GM23338 (cell line): ENCODE measurements around the gene RFX6. TPM values are rescaled to one million over a fixed set of nuclear protein-coding genes. Genes with fewer than 3 reads are reported as not detected.
A peak's percentile ranks its signal among the peaks of the same experiment; 100 is the strongest.

Experiments
- ATAC-seq: fragments of 200-7000 bp; cut with Tn5 transposase; 3 replicates; pipeline ENCODE4 v1.9.1; 2020
- DNase-seq: peaks from one replicate; pipeline ENCODE4 v3.0.0-alpha.2; 2015; ENCODE audit warnings: low spot score
- H2AFZ ChIP-seq: fragments of 200-600 bp; sonication (generic); 2 replicates; pipeline ENCODE4 v1.8.0; 2016; ENCODE audit warnings: antibody characterized with exemption, mild to moderate bottlenecking, moderate library complexity
- H3F3A ChIP-seq: fragments of 200-600 bp; sonication (generic); replicated peaks from 2 replicates; pipeline ENCODE4 v1.8.0; 2017; ENCODE audit warnings: antibody characterized with exemption, mixed run types, low read depth
- H3K27ac ChIP-seq: fragments of 200-600 bp; sonication (generic); 2 replicates; pipeline ENCODE4 v1.6.1; 2016; ENCODE audit warnings: low read depth
- H3K27me3 ChIP-seq: fragments of 200-600 bp; sonication (generic); 2 replicates; pipeline ENCODE4 v1.8.0; 2016; ENCODE audit warnings: mild to moderate bottlenecking, mixed run types, moderate library complexity; ENCODE audit not compliant: insufficient read depth
- H3K36me3 ChIP-seq: fragments of 200-600 bp; sonication (generic); 2 replicates; pipeline ENCODE4 v1.8.0; 2016; ENCODE audit warnings: mild to moderate bottlenecking; ENCODE audit not compliant: insufficient read depth
- H3K4me1 ChIP-seq: fragments of 200-600 bp; sonication (generic); 2 replicates; pipeline ENCODE4 v1.8.0; 2016; ENCODE audit warnings: mild to moderate bottlenecking, moderate library complexity; ENCODE audit not compliant: insufficient read depth
- H3K4me2 ChIP-seq: fragments of 200-600 bp; sonication (generic); 2 replicates; pipeline ENCODE4 v1.7.1; 2017; ENCODE audit warnings: mixed run types
- H3K4me3 ChIP-seq: fragments of 200-600 bp; sonication (generic); 2 replicates; pipeline ENCODE4 v1.6.1; 2016; ENCODE audit warnings: mixed run types
- H3K79me2 ChIP-seq: fragments of 200-600 bp; sonication (generic); replicated peaks from 2 replicates; pipeline ENCODE4 v1.8.0; 2017; ENCODE audit warnings: mild to moderate bottlenecking; ENCODE audit not compliant: insufficient read depth
- H3K9me2 ChIP-seq: fragments of 200-600 bp; sonication (generic); 2 replicates; pipeline ENCODE4 v1.8.0; 2017; ENCODE audit not compliant: insufficient read depth
- H4K20me1 ChIP-seq: fragments of 200-600 bp; sonication (generic); replicated peaks from 2 replicates; pipeline ENCODE4 v1.8.0; 2017; ENCODE audit warnings: mild to moderate bottlenecking; ENCODE audit not compliant: insufficient read depth
- H3K27ac Mint-ChIP-seq: 2 replicates; pipeline ENCODE4 v1.8.0; 2020; ENCODE audit warnings: inconsistent platforms, mild to moderate bottlenecking, moderate library complexity, mixed read lengths
- H3K27me3 Mint-ChIP-seq: 3 replicates; pipeline ENCODE4 v1.8.0; 2022; ENCODE audit warnings: low read depth, mild to moderate bottlenecking, moderate library complexity, mixed read lengths, inconsistent platforms; ENCODE audit not compliant: insufficient read depth, poor library complexity
- H3K36me3 Mint-ChIP-seq: 3 replicates; pipeline ENCODE4 v1.8.0; 2021; ENCODE audit warnings: low read depth, mild to moderate bottlenecking, inconsistent platforms, moderate library complexity, mixed read lengths
- H3K4me1 Mint-ChIP-seq: 3 replicates; pipeline ENCODE4 v1.8.0; 2020; ENCODE audit warnings: mild to moderate bottlenecking, inconsistent platforms, mixed read lengths
- H3K4me3 Mint-ChIP-seq: 3 replicates; pipeline ENCODE4 v1.8.0; 2021; ENCODE audit warnings: moderate library complexity, mild to moderate bottlenecking, inconsistent platforms, mixed read lengths
- H3K9me3 Mint-ChIP-seq: 3 replicates; pipeline ENCODE4 v1.8.0; 2020; ENCODE audit warnings: moderate library complexity, mild to moderate bottlenecking, inconsistent platforms, mixed read lengths
- EZH2phosphoT487 ChIP-seq: fragments of 200-600 bp; sonication (generic); IDR thresholded peaks from one replicate; pipeline ENCODE4 v1.8.1; 2018; ENCODE audit warnings: antibody characterized with exemption; ENCODE audit not compliant: unreplicated experiment
- NANOG ChIP-seq: IDR thresholded peaks from 2 replicates; pipeline ENCODE4 v1.6.1; 2016; ENCODE audit warnings: antibody characterized with exemption, borderline replicate concordance
- REST ChIP-seq: IDR thresholded peaks from one replicate; pipeline ENCODE4 v1.6.1; 2018; ENCODE audit warnings: antibody characterized with exemption; ENCODE audit not compliant: unreplicated experiment
- ZNF114 ChIP-seq: fragments of 250-450 bp; sonication (Bioruptor Pico); IDR thresholded peaks from 2 replicates; pipeline ENCODE4 v1.5.0; 2020; ENCODE audit warnings: mild to moderate bottlenecking, moderate library complexity
- ZNF331 ChIP-seq: fragments of 250-450 bp; sonication (Bioruptor Pico); IDR thresholded peaks from 2 replicates; pipeline ENCODE4 v1.5.0; 2020; ENCODE audit warnings: low read depth, mild to moderate bottlenecking, moderate library complexity
- polyA plus RNA-seq: library from polyadenylated mRNA; unstranded; fragments of >200 nt; fragmentation: Nextera tagmentation; extraction: Ambion mirVana; gene quantifications from 2 replicates; pipeline ENCODE4 v1.2.1, GENCODE V29; 2016
- total RNA-seq: library from RNA; depleted of rRNA; stranded (reverse); fragments of >200 nt; shearing (Covaris generic); gene quantifications from 2 replicates; pipeline ENCODE4 v1.2.3, GENCODE V29; 2014
- TF ChIP-seq, protein P1 (sequence below), 2 experiments: fragments of 200-600 bp in 1 of 2; sonication (generic) in 1 of 2; conservative IDR thresholded peaks; 2 replicates each; pipeline versions ENCODE4 v1.5.1 to v1.6.1; 2016 to 2017; ENCODE audit warnings: antibody characterized with exemption in 2 of 2, low read depth in 2 of 2, mild to moderate bottlenecking in 2 of 2, moderate library complexity in 1 of 2
- TF ChIP-seq, protein P2 (sequence below): fragments of 250-450 bp; sonication (Bioruptor Pico); IDR thresholded peaks from 2 replicates; pipeline ENCODE4 v1.5.0; 2020; ENCODE audit warnings: mild to moderate bottlenecking, moderate library complexity

RFX6 gene
- total and polyA plus RNA-seq, 2 experiments from 2014 or later = 0.35 TPM; not detected in 1

DNA sequence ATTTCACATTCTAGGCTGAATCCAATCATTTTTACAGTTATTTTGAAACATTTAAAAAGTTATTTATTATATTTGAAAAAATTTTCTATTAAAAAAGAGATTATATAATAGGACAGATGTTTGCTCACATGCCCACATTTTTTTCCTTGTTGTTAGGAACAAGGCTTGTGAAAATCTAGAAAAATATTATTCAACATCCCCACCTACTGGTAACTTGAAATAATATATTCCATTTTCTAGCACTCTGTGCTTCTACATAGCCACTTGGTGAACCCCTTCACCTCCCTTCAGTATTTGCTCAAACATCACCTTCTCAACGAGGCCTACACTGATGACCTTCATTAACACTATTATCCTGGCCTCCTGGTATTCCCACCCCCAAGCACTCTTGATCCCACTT is 29.8 kb upstream of the RFX6 start:
- no peaks in the 10 kb centered on the region for H4K20me1 ChIP-seq
- H2AFZ ChIP-seq = no peak overlapping the region
- no peaks in the 10 kb centered on the region for H3K4me1 Mint-ChIP-seq
- 0 out of 2 replicates have a peak, but pooled peaks cover 4% of the 10 kb centered on the region for H3K9me2 ChIP-seq
- no peak overlapping the region for H3K4me2 ChIP-seq
- H3K4me1 ChIP-seq = no peaks in the 10 kb centered on the region
- no peak overlapping the region for H3K4me3 ChIP-seq
- H3K27me3 Mint-ChIP-seq = no peaks in the 10 kb centered on the region
- H3K79me2 ChIP-seq = no peaks in the 10 kb centered on the region
- H3K27ac Mint-ChIP-seq = no peak overlapping the region
- H3K27ac ChIP-seq = no peak overlapping the region
- H3K36me3 ChIP-seq = no peaks in the 10 kb centered on the region
- DNase-seq (peak; percentile 52), ATAC-seq (peak; percentile 39; the same call in 2 of the 3 replicates)
- peaks cover 3% of the 10 kb centered on the region; the same call in 1 of the 3 replicates for H3K36me3 Mint-ChIP-seq
- no peaks in the 10 kb centered on the region; the same call in 2 of the 3 replicates for H3K9me3 Mint-ChIP-seq
- TF ChIP-seq, protein P1, sequence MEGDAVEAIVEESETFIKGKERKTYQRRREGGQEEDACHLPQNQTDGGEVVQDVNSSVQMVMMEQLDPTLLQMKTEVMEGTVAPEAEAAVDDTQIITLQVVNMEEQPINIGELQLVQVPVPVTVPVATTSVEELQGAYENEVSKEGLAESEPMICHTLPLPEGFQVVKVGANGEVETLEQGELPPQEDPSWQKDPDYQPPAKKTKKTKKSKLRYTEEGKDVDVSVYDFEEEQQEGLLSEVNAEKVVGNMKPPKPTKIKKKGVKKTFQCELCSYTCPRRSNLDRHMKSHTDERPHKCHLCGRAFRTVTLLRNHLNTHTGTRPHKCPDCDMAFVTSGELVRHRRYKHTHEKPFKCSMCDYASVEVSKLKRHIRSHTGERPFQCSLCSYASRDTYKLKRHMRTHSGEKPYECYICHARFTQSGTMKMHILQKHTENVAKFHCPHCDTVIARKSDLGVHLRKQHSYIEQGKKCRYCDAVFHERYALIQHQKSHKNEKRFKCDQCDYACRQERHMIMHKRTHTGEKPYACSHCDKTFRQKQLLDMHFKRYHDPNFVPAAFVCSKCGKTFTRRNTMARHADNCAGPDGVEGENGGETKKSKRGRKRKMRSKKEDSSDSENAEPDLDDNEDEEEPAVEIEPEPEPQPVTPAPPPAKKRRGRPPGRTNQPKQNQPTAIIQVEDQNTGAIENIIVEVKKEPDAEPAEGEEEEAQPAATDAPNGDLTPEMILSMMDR (conservative IDR thresholded peaks at IDR 0.05; ENCODE audit: low read depth in 2 of 2) = peak in 1 of 2 experiments; percentile 40; a peak in 3 of 4 replicates
- no peak for TF ChIP-seq EZH2phosphoT487
- H3K4me3 Mint-ChIP-seq = no peak overlapping the region
- H3F3A ChIP-seq = no peaks in the 10 kb centered on the region
- no peaks in the 10 kb centered on the region for H3K27me3 ChIP-seq

DNA sequence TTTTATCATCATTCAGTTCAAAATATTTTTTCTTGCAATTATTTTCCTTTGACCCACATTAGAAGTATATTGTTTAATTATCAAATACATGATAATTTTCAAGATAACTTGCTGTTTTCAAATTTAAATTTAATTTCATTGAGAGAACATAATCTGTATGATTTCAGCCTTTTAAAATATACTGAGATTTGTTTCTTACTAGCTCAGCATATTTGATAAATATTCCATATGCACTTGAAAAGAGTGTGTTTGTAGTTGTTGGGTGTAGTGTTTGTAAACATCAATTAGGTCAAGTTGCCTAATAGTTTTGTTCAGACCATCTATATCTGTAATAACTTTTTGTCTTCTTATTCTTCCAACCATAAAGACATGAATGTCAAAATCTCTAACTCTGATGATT is 19.0 kb upstream of the RFX6 start:
- Mint-ChIP-seq H3K27ac (no peak overlapping the region), H3K9me3 (peaks cover 58% of the 10 kb centered on the region), H3K36me3 (peaks cover 29% of the 10 kb centered on the region; the same call in 2 of the 3 replicates), H3K4me3 (no peak overlapping the region), H3K27me3 (peaks cover 2% of the 10 kb centered on the region), H3K4me1 (no peaks in the 10 kb centered on the region)
- TF ChIP-seq, protein P2, sequence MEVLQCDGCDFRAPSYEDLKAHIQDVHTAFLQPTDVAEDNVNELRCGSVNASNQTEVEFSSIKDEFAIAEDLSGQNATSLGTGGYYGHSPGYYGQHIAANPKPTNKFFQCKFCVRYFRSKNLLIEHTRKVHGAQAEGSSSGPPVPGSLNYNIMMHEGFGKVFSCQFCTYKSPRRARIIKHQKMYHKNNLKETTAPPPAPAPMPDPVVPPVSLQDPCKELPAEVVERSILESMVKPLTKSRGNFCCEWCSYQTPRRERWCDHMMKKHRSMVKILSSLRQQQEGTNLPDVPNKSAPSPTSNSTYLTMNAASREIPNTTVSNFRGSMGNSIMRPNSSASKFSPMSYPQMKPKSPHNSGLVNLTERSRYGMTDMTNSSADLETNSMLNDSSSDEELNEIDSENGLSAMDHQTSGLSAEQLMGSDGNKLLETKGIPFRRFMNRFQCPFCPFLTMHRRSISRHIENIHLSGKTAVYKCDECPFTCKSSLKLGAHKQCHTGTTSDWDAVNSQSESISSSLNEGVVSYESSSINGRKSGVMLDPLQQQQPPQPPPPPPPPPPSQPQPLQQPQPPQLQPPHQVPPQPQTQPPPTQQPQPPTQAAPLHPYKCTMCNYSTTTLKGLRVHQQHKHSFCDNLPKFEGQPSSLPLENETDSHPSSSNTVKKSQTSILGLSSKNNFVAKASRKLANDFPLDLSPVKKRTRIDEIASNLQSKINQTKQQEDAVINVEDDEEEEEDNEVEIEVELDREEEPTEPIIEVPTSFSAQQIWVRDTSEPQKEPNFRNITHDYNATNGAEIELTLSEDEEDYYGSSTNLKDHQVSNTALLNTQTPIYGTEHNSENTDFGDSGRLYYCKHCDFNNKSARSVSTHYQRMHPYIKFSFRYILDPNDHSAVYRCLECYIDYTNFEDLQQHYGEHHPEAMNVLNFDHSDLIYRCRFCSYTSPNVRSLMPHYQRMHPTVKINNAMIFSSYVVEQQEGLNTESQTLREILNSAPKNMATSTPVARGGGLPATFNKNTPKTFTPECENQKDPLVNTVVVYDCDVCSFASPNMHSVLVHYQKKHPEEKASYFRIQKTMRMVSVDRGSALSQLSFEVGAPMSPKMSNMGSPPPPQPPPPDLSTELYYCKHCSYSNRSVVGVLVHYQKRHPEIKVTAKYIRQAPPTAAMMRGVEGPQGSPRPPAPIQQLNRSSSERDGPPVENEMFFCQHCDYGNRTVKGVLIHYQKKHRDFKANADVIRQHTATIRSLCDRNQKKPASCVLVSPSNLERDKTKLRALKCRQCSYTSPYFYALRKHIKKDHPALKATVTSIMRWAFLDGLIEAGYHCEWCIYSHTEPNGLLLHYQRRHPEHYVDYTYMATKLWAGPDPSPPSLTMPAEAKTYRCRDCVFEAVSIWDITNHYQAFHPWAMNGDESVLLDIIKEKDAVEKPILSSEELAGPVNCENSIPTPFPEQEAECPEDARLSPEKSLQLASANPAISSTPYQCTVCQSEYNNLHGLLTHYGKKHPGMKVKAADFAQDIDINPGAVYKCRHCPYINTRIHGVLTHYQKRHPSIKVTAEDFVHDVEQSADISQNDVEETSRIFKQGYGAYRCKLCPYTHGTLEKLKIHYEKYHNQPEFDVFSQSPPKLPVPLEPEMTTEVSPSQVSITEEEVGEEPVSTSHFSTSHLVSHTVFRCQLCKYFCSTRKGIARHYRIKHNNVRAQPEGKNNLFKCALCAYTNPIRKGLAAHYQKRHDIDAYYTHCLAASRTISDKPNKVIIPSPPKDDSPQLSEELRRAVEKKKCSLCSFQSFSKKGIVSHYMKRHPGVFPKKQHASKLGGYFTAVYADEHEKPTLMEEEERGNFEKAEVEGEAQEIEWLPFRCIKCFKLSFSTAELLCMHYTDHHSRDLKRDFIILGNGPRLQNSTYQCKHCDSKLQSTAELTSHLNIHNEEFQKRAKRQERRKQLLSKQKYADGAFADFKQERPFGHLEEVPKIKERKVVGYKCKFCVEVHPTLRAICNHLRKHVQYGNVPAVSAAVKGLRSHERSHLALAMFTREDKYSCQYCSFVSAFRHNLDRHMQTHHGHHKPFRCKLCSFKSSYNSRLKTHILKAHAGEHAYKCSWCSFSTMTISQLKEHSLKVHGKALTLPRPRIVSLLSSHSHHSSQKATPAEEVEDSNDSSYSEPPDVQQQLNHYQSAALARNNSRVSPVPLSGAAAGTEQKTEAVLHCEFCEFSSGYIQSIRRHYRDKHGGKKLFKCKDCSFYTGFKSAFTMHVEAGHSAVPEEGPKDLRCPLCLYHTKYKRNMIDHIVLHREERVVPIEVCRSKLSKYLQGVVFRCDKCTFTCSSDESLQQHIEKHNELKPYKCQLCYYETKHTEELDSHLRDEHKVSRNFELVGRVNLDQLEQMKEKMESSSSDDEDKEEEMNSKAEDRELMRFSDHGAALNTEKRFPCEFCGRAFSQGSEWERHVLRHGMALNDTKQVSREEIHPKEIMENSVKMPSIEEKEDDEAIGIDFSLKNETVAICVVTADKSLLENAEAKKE (CRISPR knock-in tag) = no peak
- TF ChIP-seq REST = no peak
- TF ChIP-seq NANOG = no peak
- TF ChIP-seq ZNF331 (CRISPR knock-in tag) = no peak
- TF ChIP-seq EZH2phosphoT487 = no peak
- no peak for TF ChIP-seq ZNF114 (CRISPR knock-in tag)
- peaks cover 18% of the 10 kb centered on the region; the same call in 1 of the 2 replicates for H3K36me3 ChIP-seq
- H3K79me2 ChIP-seq = no peaks in the 10 kb centered on the region
- H3K4me2 ChIP-seq = no peak overlapping the region
- no peaks in the 10 kb centered on the region for H3K27me3 ChIP-seq
- DNase-seq (no peak), ATAC-seq (no peak)
- no peak overlapping the region for H2AFZ ChIP-seq
- H3F3A ChIP-seq = no peaks in the 10 kb centered on the region
- no peaks in the 10 kb centered on the region for H4K20me1 ChIP-seq
- H3K9me2 ChIP-seq = 0 out of 2 replicates have a peak, but pooled peaks cover 4% of the 10 kb centered on the region
- no peak overlapping the region for H3K4me3 ChIP-seq
- no peak overlapping the region for H3K27ac ChIP-seq
- H3K4me1 ChIP-seq = no peaks in the 10 kb centered on the region
